ENCODE measurements around the gene CAVIN2.

Gene CAVIN2

GRCh38 chr2:191866195-191866594 lies 19.3 kb upstream of the CAVIN2 start:
- no peak for DNase-seq (ENCODE audit: low read depth in 2 of 2)

- DNase-seq (ENCODE audit: low read depth in 2 of 2): no peak
Measured at GRCh38 chr2:191864628-191865374, 17.9 kb upstream of the CAVIN2 start.

- DNase-seq (ENCODE audit: low read depth in 2 of 2): no peak
Measured at GRCh38 chr2:191863988-191864387, 17.1 kb upstream of the CAVIN2 start.

- DNase-seq (ENCODE audit: low read depth in 2 of 2): no peak
Measured at GRCh38 chr2:191862156-191862775, 15.4 kb upstream of the CAVIN2 start.

- DNase-seq (ENCODE audit: low read depth in 2 of 2): no peak
Measured at GRCh38 chr2:191860760-191861466, 14.0 kb upstream of the CAVIN2 start.

- DNase-seq (ENCODE audit: low read depth in 2 of 2): no peak
Measured at GRCh38 chr2:191859681-191860080, 12.8 kb upstream of the CAVIN2 start.

GRCh38 chr2:191857886-191858285 lies 11.0 kb upstream of the CAVIN2 start:
- DNase-seq (ENCODE audit: low read depth in 2 of 2): no peak

GRCh38 chr2:191857259-191857805 lies 10.4 kb upstream of the CAVIN2 start:
- no peak for DNase-seq (ENCODE audit: low read depth in 2 of 2)

GRCh38 chr2:191856111-191856876 lies 9.4 kb upstream of the CAVIN2 start:
- no peak for DNase-seq (ENCODE audit: low read depth in 2 of 2)

GRCh38 chr2:191855382-191855781 lies 8.5 kb upstream of the CAVIN2 start:
- DNase-seq (ENCODE audit: low read depth in 2 of 2): no peak

- DNase-seq (ENCODE audit: low read depth in 2 of 2): no peak
Measured at GRCh38 chr2:191854382-191855372, 7.8 kb upstream of the CAVIN2 start.

- DNase-seq (ENCODE audit: low read depth in 2 of 2): no peak
Measured at GRCh38 chr2:191853843-191854242, 7.0 kb upstream of the CAVIN2 start.

GRCh38 chr2:191851158-191851557 lies 4.3 kb upstream of the CAVIN2 start:
- no peak for DNase-seq (ENCODE audit: low read depth in 2 of 2)

GRCh38 chr2:191848771-191849767 lies 2.2 kb upstream of the CAVIN2 start:
- DNase-seq (ENCODE audit: low read depth in 2 of 2): no peak

GRCh38 chr2:191847764-191848163 lies 876 bp upstream of the CAVIN2 start:
- DNase-seq (ENCODE audit: low read depth in 2 of 2): no peak

- DNase-seq (ENCODE audit: low read depth in 2 of 2): no peak
Measured at GRCh38 chr2:191845876-191846514, 893 bp downstream of the CAVIN2 start.

GRCh38 chr2:191845248-191845715 lies 1.6 kb downstream of the CAVIN2 start:
- no peak for DNase-seq (ENCODE audit: low read depth in 2 of 2)

GRCh38 chr2:191844706-191845105 lies 2.2 kb downstream of the CAVIN2 start:
- no peak for DNase-seq (ENCODE audit: low read depth in 2 of 2)

- no peak for DNase-seq (ENCODE audit: low read depth in 2 of 2)
Measured at GRCh38 chr2:191840921-191841320, 6.0 kb downstream of the CAVIN2 start.

Measured in stimulated activated CD4-positive, alpha-beta T cell treated with anti-CD3 and anti-CD28 coated beads, Interleukin-4, amount 100 ng/mL, for 48 hours (primary cell).